GM21526 (cell line): Measurements from ENCODE around the gene MYO5C.
"Not testable (repeated sequence)": the region's sequence is repeated elsewhere in the genome, so short reads cannot be mapped to it uniquely, and the experiment has no call there.

Experiments used
- ATAC-seq: cut with Tn5 transposase; IDR thresholded peaks from one replicate; pipeline ENCODE4 v1.9.1; 2021; ENCODE audit warnings: moderate library complexity; ENCODE audit not compliant: unreplicated experiment, low FRiP score

MYO5C gene

GRCh38 chr15:52309154-52309548 lies 13.5 kb upstream of the MYO5C start:
- peak; percentile 45 for ATAC-seq

GRCh38 chr15:52308446-52309153 lies 13.0 kb upstream of the MYO5C start:
- ATAC-seq = peak; percentile 65

GRCh38 chr15:52307847-52308246 lies 12.2 kb upstream of the MYO5C start:
- ATAC-seq = no peak

GRCh38 chr15:52306270-52306669 lies 10.7 kb upstream of the MYO5C start:
- no peak for ATAC-seq

GRCh38 chr15:52303093-52303772 lies 7.6 kb upstream of the MYO5C start:
- ATAC-seq = no peak

GRCh38 chr15:52301265-52301847 lies 5.8 kb upstream of the MYO5C start:
- no peak for ATAC-seq

GRCh38 chr15:52294881-52295420 lies 653 bp downstream of the MYO5C start:
- ATAC-seq = no peak

- ATAC-seq = no peak
Observed at GRCh38 chr15:52292780-52293392, 2.7 kb downstream of the MYO5C start.

GRCh38 chr15:52291204-52291603 lies 4.4 kb downstream of the MYO5C start:
- no peak for ATAC-seq

- no peak for ATAC-seq
Observed at GRCh38 chr15:52290800-52291199, 4.8 kb downstream of the MYO5C start.

- no peak for ATAC-seq
Observed at GRCh38 chr15:52290329-52290728, 5.3 kb downstream of the MYO5C start.

- ATAC-seq = no peak
Observed at GRCh38 chr15:52289629-52290081, 5.9 kb downstream of the MYO5C start.

GRCh38 chr15:52288986-52289385 lies 6.6 kb downstream of the MYO5C start:
- ATAC-seq = no peak

- ATAC-seq = no peak
Observed at GRCh38 chr15:52288051-52288942, 7.3 kb downstream of the MYO5C start.

GRCh38 chr15:52287114-52287513 lies 8.5 kb downstream of the MYO5C start:
- no peak for ATAC-seq

- ATAC-seq = not testable (repeated sequence)
Observed at GRCh38 chr15:52285941-52286340, 9.7 kb downstream of the MYO5C start.

GRCh38 chr15:52284164-52284563 lies 11.4 kb downstream of the MYO5C start:
- no peak for ATAC-seq

GRCh38 chr15:52283281-52283680 lies 12.3 kb downstream of the MYO5C start:
- ATAC-seq = no peak

GRCh38 chr15:52282418-52282817 lies 13.2 kb downstream of the MYO5C start:
- ATAC-seq = no peak
